H1 (cell line): ENCODE data around the gene OR10C1. TPM values are rescaled to one million over a fixed set of nuclear protein-coding genes. Genes with fewer than 3 reads are reported as not detected.

Experiments
- CTCF ChIA-PET: fragments of 300-600 bp; sonication (Branson Sonifier 250); formaldehyde crosslinking; loops from one replicate; lab custom pipeline; 2021; ENCODE audit not compliant: partially characterized antibody; lab: Charles Lee
- POLR2A ChIA-PET: fragments of 300-600 bp; sonication (Branson Sonifier 250); formaldehyde crosslinking; loops from one replicate; lab custom pipeline; 2021; ENCODE audit warnings: inconsistent platforms; ENCODE audit not compliant: partially characterized antibody; lab: Charles Lee
- DNase-seq, 2 experiments: peaks; one replicate each; pipeline versions ENCODE4 v3.0.0 to v3.0.0-alpha.2; 2010 to 2022; ENCODE audit warnings: low spot score in 2 of 2, low read depth in 1 of 2, mixed read lengths in 1 of 2
- FAIRE-seq: peaks from 2 replicates; lab custom pipeline; 2011; peaks lifted over from hg19 to GRCh38; lab: Jason Lieb, UNC
- H2AFZ ChIP-seq: 2 replicates; pipeline ENCODE4 v1.8.1; 2012; ENCODE audit warnings: low read length, inconsistent platforms
- H2AK5ac ChIP-seq: 2 replicates; pipeline ENCODE4 v1.6.1; 2013; ENCODE audit warnings: low read depth, low read length
- H2BK120ac ChIP-seq: replicated peaks from 2 replicates; pipeline ENCODE3; 2013; ENCODE audit warnings: low read depth, low read length, inconsistent platforms
- H2BK12ac ChIP-seq: 2 replicates; pipeline ENCODE4 v1.6.1; 2013; ENCODE audit warnings: low read depth, low read length
- H2BK15ac ChIP-seq: 2 replicates; pipeline ENCODE4 v1.6.1; 2013; ENCODE audit warnings: low read length
- H2BK20ac ChIP-seq: 2 replicates; pipeline ENCODE4 v1.6.1; 2013; ENCODE audit warnings: low read length
- H2BK5ac ChIP-seq: 2 replicates; pipeline ENCODE4 v1.6.1; 2013; ENCODE audit warnings: low read depth, low read length
- H3K14ac ChIP-seq: 2 replicates; pipeline ENCODE4 v1.6.1; 2013; ENCODE audit warnings: inconsistent platforms; ENCODE audit not compliant: insufficient read length
- H3K18ac ChIP-seq: 2 replicates; pipeline ENCODE4 v1.6.1; 2013; ENCODE audit warnings: low read length; ENCODE audit errors: extremely low read depth
- H3K23ac ChIP-seq: 2 replicates; pipeline ENCODE4 v1.6.1; 2013; ENCODE audit warnings: inconsistent platforms; ENCODE audit not compliant: insufficient read length
- H3K23me2 ChIP-seq: 2 replicates; pipeline ENCODE4 v1.6.1; 2013; ENCODE audit warnings: low read depth, low read length
- H3K27ac ChIP-seq: 2 replicates; pipeline ENCODE4 v1.6.1; 2011; ENCODE audit warnings: low read depth, low read length, inconsistent platforms
- H3K27me3 ChIP-seq, 4 experiments: replicated peaks in 1 of 4; 1 replicate in 1 of 4; 2 replicates in 3 of 4; pipeline versions ENCODE4 v1.6.1 to v1.8.1; 2011 to 2013; ENCODE audit warnings: low read length in 3 of 4, mild to moderate bottlenecking in 3 of 4, inconsistent platforms in 2 of 4, mixed read lengths in 2 of 4, moderate library complexity in 1 of 4; ENCODE audit not compliant: control insufficient read depth in 3 of 4, insufficient read depth in 3 of 4; ENCODE audit errors: extremely low read depth in 1 of 4
- H3K36me3 ChIP-seq, 4 experiments: 2 replicates each; pipeline versions ENCODE4 v1.6.1 to v1.8.1; 2011 to 2013; ENCODE audit warnings: mild to moderate bottlenecking in 4 of 4, low read length in 3 of 4, moderate library complexity in 2 of 4, control low read depth in 1 of 4, inconsistent platforms in 1 of 4; ENCODE audit not compliant: insufficient read depth in 4 of 4, control insufficient read depth in 2 of 4
- H3K4ac ChIP-seq: replicated peaks from 2 replicates; pipeline ENCODE3; 2013; ENCODE audit warnings: low read length, low read depth, mixed read lengths, inconsistent platforms; ENCODE audit not compliant: insufficient read length
- H3K4me1 ChIP-seq, 4 experiments: replicated peaks in 1 of 4; 1 replicate in 1 of 4; 2 replicates in 3 of 4; pipeline versions ENCODE4 v1.6.1 to v1.8.1; 2011 to 2013; ENCODE audit warnings: low read length in 3 of 4, inconsistent platforms in 2 of 4, mixed read lengths in 1 of 4; ENCODE audit not compliant: insufficient read depth in 4 of 4, control insufficient read depth in 3 of 4
- H3K4me2 ChIP-seq, 2 experiments: 2 replicates each; pipeline versions ENCODE4 v1.6.1 to v1.8.1; 2011 to 2013; ENCODE audit warnings: low read depth in 2 of 2, low read length in 2 of 2, control low read depth in 1 of 2, inconsistent platforms in 1 of 2, mild to moderate bottlenecking in 1 of 2; ENCODE audit not compliant: insufficient read depth in 1 of 2
- H3K4me3 ChIP-seq, 4 experiments: fragments of 200-600, 300-600 bp in 1 of 4; sonication (generic), shearing (Covaris generic), sonication (Bioruptor Twin) in 1 of 4; 2 replicates each; pipeline versions ENCODE4 v1.5.1 to v1.8.1; 2011 to 2016; ENCODE audit warnings: low read length in 4 of 4, low read depth in 3 of 4, control low read depth in 2 of 4, inconsistent platforms in 2 of 4, mild to moderate bottlenecking in 2 of 4, mixed read lengths in 1 of 4, moderate library complexity in 1 of 4; ENCODE audit not compliant: insufficient read depth in 2 of 4; ENCODE audit errors: extremely low read depth in 1 of 4
- H3K56ac ChIP-seq: replicated peaks from 2 replicates; pipeline ENCODE3; 2013; ENCODE audit warnings: low read depth, mild to moderate bottlenecking, mixed read lengths, low read length, inconsistent platforms; ENCODE audit not compliant: insufficient read length
- H3K79me1 ChIP-seq: 2 replicates; pipeline ENCODE4 v1.6.1; 2013; ENCODE audit warnings: low read depth, low read length, control low read depth
- H3K79me2 ChIP-seq, 2 experiments: 2 replicates each; pipeline versions ENCODE4 v1.6.1 to v1.8.1; 2012 to 2013; ENCODE audit warnings: low read length in 2 of 2, mild to moderate bottlenecking in 2 of 2, inconsistent platforms in 1 of 2; ENCODE audit not compliant: insufficient read depth in 2 of 2, control insufficient read depth in 1 of 2
- H3K9ac ChIP-seq, 4 experiments: replicated peaks in 1 of 4; 1 replicate in 1 of 4; 2 replicates in 3 of 4; pipeline versions ENCODE4 v1.6.1 to v1.8.1; 2011 to 2013; ENCODE audit warnings: low read depth in 3 of 4, low read length in 3 of 4, control low read depth in 2 of 4, mild to moderate bottlenecking in 2 of 4, moderate library complexity in 2 of 4, inconsistent platforms in 1 of 4; ENCODE audit errors: extremely low read depth in 1 of 4
- H3K9me3 ChIP-seq, 2 experiments: 2 replicates each; pipeline versions ENCODE4 v1.6.1 to v1.8.1; 2012 to 2013; ENCODE audit warnings: mild to moderate bottlenecking in 2 of 2, moderate library complexity in 2 of 2, control low read depth in 1 of 2, inconsistent platforms in 1 of 2, low read depth in 1 of 2, low read length in 1 of 2, mixed read lengths in 1 of 2; ENCODE audit not compliant: insufficient read depth in 2 of 2
- H4K20me1 ChIP-seq, 2 experiments: replicated peaks in 1 of 2; 2 replicates each; pipeline versions ENCODE3 to v1.8.1; 2011 to 2013; ENCODE audit warnings: inconsistent platforms in 2 of 2, low read length in 2 of 2, mild to moderate bottlenecking in 1 of 2; ENCODE audit not compliant: insufficient read depth in 2 of 2, control insufficient read depth in 1 of 2
- H4K5ac ChIP-seq: 2 replicates; pipeline ENCODE4 v1.6.1; 2013; ENCODE audit warnings: low read length, low read depth, mixed read lengths, inconsistent platforms; ENCODE audit not compliant: insufficient read length
- H4K8ac ChIP-seq: 2 replicates; pipeline ENCODE4 v1.8.0; 2013; ENCODE audit warnings: mild to moderate bottlenecking, moderate library complexity, low read length, inconsistent platforms; ENCODE audit not compliant: insufficient read depth; ENCODE audit errors: extremely low read depth
- H4K91ac ChIP-seq: replicated peaks from 2 replicates; pipeline ENCODE3; 2013; ENCODE audit warnings: low read length, mixed read lengths, inconsistent platforms; ENCODE audit not compliant: insufficient read length
- CTCF ChIP-seq, 3 experiments: IDR thresholded peaks; 1 replicate in 2 of 3; 2 replicates in 1 of 3; pipeline versions ENCODE4 v1.5.1 to v1.6.1; 2011; ENCODE audit warnings: low read length in 3 of 3, mild to moderate bottlenecking in 3 of 3, inconsistent platforms in 2 of 3, low read depth in 1 of 3, moderate library complexity in 1 of 3; ENCODE audit not compliant: insufficient read depth in 1 of 3; ENCODE audit errors: control extremely low read depth in 1 of 3
- GABPA ChIP-seq: IDR thresholded peaks from 2 replicates; pipeline ENCODE4 v1.6.1; 2011; ENCODE audit warnings: mild to moderate bottlenecking, low read length, moderate library complexity, borderline replicate concordance; ENCODE audit not compliant: insufficient read depth
- GTF2F1 ChIP-seq: IDR thresholded peaks from 2 replicates; pipeline ENCODE4 v1.6.1; 2012; ENCODE audit warnings: low read depth, low read length, improper control_type of control experiment, borderline replicate concordance
- HDAC2 ChIP-seq, 2 experiments: fragments of 300-600 bp in 1 of 2; sonication (generic) in 1 of 2; IDR thresholded peaks; 2 replicates each; pipeline ENCODE4 v1.6.1; 2011 to 2012; ENCODE audit warnings: low read depth in 2 of 2, low read length in 2 of 2, mild to moderate bottlenecking in 2 of 2, moderate library complexity in 2 of 2, borderline replicate concordance in 1 of 2, inconsistent platforms in 1 of 2
- HDAC6 ChIP-seq: IDR thresholded peaks from one replicate; pipeline ENCODE4 v1.7.1; 2012; ENCODE audit warnings: low read depth, mild to moderate bottlenecking, inconsistent platforms, low read length, moderate library complexity
- POU5F1 ChIP-seq: IDR thresholded peaks from 2 replicates; pipeline ENCODE4 v1.6.1; 2011; ENCODE audit warnings: low read depth, mild to moderate bottlenecking, low read length, moderate library complexity
- TAF7 ChIP-seq: optimal IDR thresholded peaks from 2 replicates; pipeline ENCODE3; 2011; ENCODE audit warnings: low read depth, mild to moderate bottlenecking, inconsistent platforms, low read length, moderate library complexity, borderline replicate concordance
- TEAD4 ChIP-seq: IDR thresholded peaks from 2 replicates; pipeline ENCODE4 v1.6.1; 2012; ENCODE audit warnings: low read depth, low read length, inconsistent platforms, mixed read lengths
- WGBS, 2 experiments: shearing (Covaris generic) in 1 of 2; methylation state at CpG; one replicate each; pipeline versions ENCODE4 v1.1.6 to v1.1.7; 2013 to 2015; ENCODE audit warnings: low lambda C conversion rate in 2 of 2, mixed read lengths in 2 of 2, inconsistent platforms in 1 of 2, low coverage in 1 of 2, missing lambda C conversion rate in 1 of 2; ENCODE audit not compliant: insufficient replicate concordance in 2 of 2, insufficient coverage in 1 of 2, insufficient read length in 1 of 2; ENCODE audit errors: extremely low coverage in 1 of 2, missing lambda C conversion rate in 1 of 2; 5-methylcytosine and 5-hydroxymethylcytosine counted together
- polyA plus RNA-seq, 7 experiments: library from polyadenylated mRNA; depleted of rRNA in 3 of 7; stranded (reverse) in 5 of 7; unstranded in 2 of 7; fragments of >200 nt in 5 of 7; fragments of 200-250 nt in 2 of 7; gene quantifications; 1 replicate in 5 of 7; 2 replicates in 1 of 7; 4 replicates in 1 of 7; pipeline versions ENCODE4 v1.2.1 to v1.2.3, GENCODE V29; 2011 to 2013; ENCODE audit warnings: missing spikeins in 2 of 7, mixed read lengths in 2 of 7
- total RNA-seq: library from RNA; stranded (reverse); fragmentation: NEBNext Ultra II Directional; extraction: Animal tissue kit (Norgen Biotek cat#: 25700); gene quantifications from 2 replicates; pipeline ENCODE4 v1.2.1, GENCODE V29; 2021
- TF ChIP-seq, protein P1 (sequence below): IDR thresholded peaks from 2 replicates; pipeline ENCODE4 v1.6.1; 2012; ENCODE audit warnings: inconsistent platforms
- TF ChIP-seq, protein P2 (sequence below): IDR thresholded peaks from 2 replicates; pipeline ENCODE4 v1.6.1; 2011; ENCODE audit warnings: low read length, improper control_type of control experiment

Gene OR10C1
- total and polyA plus RNA-seq, 2 of the 8 experiments (the other 6 are each of a cell fraction or from before 2014, with no cell fraction given): not detected

- CTCF ChIA-PET: interaction anchor here (1.4 kb wide), 1 partner anchor 108 kb away, joined by 3 read pairs; the partner anchor contains the start of gene OR12D3
- TF ChIP-seq GTF2F1 (no peak), HDAC6 (no peak), GABPA (no peak), TEAD4 (no peak), POU5F1 (no peak), TAF7 (no peak), HDAC2 (IDR thresholded peaks at IDR 0.05; ENCODE audit: borderline replicate concordance in 1 of 2, low read depth in 2 of 2, low read length in 2 of 2) (no peak), CTCF (IDR thresholded peaks at IDR 0.05; ENCODE audit: control extremely low read depth in 1 of 3, insufficient read depth in 1 of 3, low read depth in 1 of 3, low read length in 3 of 3) (no peak)
- TF ChIP-seq, protein P1, sequence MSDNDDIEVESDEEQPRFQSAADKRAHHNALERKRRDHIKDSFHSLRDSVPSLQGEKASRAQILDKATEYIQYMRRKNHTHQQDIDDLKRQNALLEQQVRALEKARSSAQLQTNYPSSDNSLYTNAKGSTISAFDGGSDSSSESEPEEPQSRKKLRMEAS: no peak
- TF ChIP-seq, protein P2, sequence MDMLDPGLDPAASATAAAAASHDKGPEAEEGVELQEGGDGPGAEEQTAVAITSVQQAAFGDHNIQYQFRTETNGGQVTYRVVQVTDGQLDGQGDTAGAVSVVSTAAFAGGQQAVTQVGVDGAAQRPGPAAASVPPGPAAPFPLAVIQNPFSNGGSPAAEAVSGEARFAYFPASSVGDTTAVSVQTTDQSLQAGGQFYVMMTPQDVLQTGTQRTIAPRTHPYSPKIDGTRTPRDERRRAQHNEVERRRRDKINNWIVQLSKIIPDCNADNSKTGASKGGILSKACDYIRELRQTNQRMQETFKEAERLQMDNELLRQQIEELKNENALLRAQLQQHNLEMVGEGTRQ: no peak
Observed at GRCh38 chr6:29483735-29484134, 44.6 kb downstream of the OR10C1 start.

More at GRCh38 chr6:29483735-29484134, 44.6 kb downstream of the OR10C1 start:
- Histone ChIP-seq H3K36me3 (no peaks in the 10 kb centered on the region), H3K27ac (no peak overlapping the region), H3K56ac (no peak overlapping the region), H4K5ac (no peak overlapping the region), H2BK15ac (no peak overlapping the region), H3K79me1 (no peaks in the 10 kb centered on the region), H2BK5ac (no peak overlapping the region), H4K91ac (no peak overlapping the region), H3K9ac (no peak overlapping the region), H3K18ac (no peak overlapping the region), H3K4me1 (no peaks in the 10 kb centered on the region), H4K20me1 (no peaks in the 10 kb centered on the region), H2BK12ac (no peak overlapping the region), H2BK20ac (no peak overlapping the region), H3K23ac (no peak overlapping the region), H3K27me3 (no peaks in the 10 kb centered on the region), H3K4me3 (no peak overlapping the region), H2AFZ (no peak overlapping the region), H2AK5ac (no peak overlapping the region), H2BK120ac (no peak overlapping the region), H4K8ac (no peak overlapping the region), H3K14ac (no peak overlapping the region), H3K4ac (no peak overlapping the region), H3K4me2 (no peak overlapping the region), H3K23me2 (no peaks in the 10 kb centered on the region), H3K9me3 (no peaks in the 10 kb centered on the region), H3K79me2 (no peaks in the 10 kb centered on the region)
- 90% methylated on average over 1 of the region's 1 CpG; no CpG with 5 or more reads in 1 of the 2 experiments for WGBS, 2 experiments
- POLR2A ChIA-PET: no interaction called here
- no peak for DNase-seq
- FAIRE-seq: no peak
